WTC11 (cell line): ENCODE data around the gene PKP4. TPM values are rescaled to one million over a fixed set of nuclear protein-coding genes. Genes with fewer than 3 reads are reported as not detected.

Source experiments
- ATAC-seq: fragments of 200-7000 bp; cut with Tn5 transposase; 2 replicates; pipeline ENCODE4 v1.10.0; 2021; ENCODE audit warnings: mild to moderate bottlenecking, moderate library complexity
- CTCF ChIA-PET: fragments of 300-600 bp; sonication (Branson Sonifier 250); formaldehyde crosslinking; loops from one replicate; lab custom pipeline; 2021; ENCODE audit warnings: antibody characterized with exemption; lab: Charles Lee
- POLR2A ChIA-PET: fragments of 350-600 bp; sonication (Branson Sonifier 250); formaldehyde crosslinking; loops from one replicate; lab custom pipeline; 2021; ENCODE audit warnings: antibody characterized with exemption; lab: Charles Lee
- DNase-seq: peaks from one replicate; pipeline ENCODE4 v3.0.0; 2021; ENCODE audit warnings: low spot score
- H3K27ac Mint-ChIP-seq: 2 replicates; pipeline ENCODE4 v1.8.0; 2021; ENCODE audit warnings: mixed read lengths
- H3K27me3 Mint-ChIP-seq: 2 replicates; pipeline ENCODE4 v1.8.0; 2021; ENCODE audit warnings: low read depth, mild to moderate bottlenecking, moderate library complexity, mixed read lengths
- H3K36me3 Mint-ChIP-seq: 2 replicates; pipeline ENCODE4 v1.8.0; 2021; ENCODE audit warnings: mixed read lengths
- H3K4me1 Mint-ChIP-seq: 2 replicates; pipeline ENCODE4 v1.8.0; 2022; ENCODE audit warnings: mixed read lengths
- H3K4me3 Mint-ChIP-seq: 2 replicates; pipeline ENCODE4 v1.8.0; 2021; ENCODE audit warnings: mild to moderate bottlenecking, moderate library complexity, mixed read lengths
- H3K9me3 Mint-ChIP-seq: 2 replicates; pipeline ENCODE4 v1.8.0; 2021; ENCODE audit warnings: mixed read lengths
- ATF1 ChIP-seq: sonication (generic); formaldehyde crosslinking; IDR thresholded peaks from 2 replicates; pipeline ENCODE4 v1.8.1; 2023; ENCODE audit warnings: mild to moderate bottlenecking, moderate library complexity, missing genetic modification reagents
- CBFB ChIP-seq: sonication (generic); formaldehyde crosslinking; IDR thresholded peaks from 2 replicates; pipeline ENCODE4 v1.8.1; 2022; ENCODE audit warnings: mild to moderate bottlenecking, low read depth, missing genetic modification reagents
- CREB1 ChIP-seq: sonication (generic); formaldehyde crosslinking; IDR thresholded peaks from 2 replicates; pipeline ENCODE4 v1.8.0; 2023; ENCODE audit warnings: mild to moderate bottlenecking, missing genetic modification reagents
- GTF2I ChIP-seq: fragments of 250-450 bp; sonication (Bioruptor Pico); conservative IDR thresholded peaks from 2 replicates; pipeline ENCODE4 v1.4.0; 2021; ENCODE audit warnings: mild to moderate bottlenecking
- NFE2L1 ChIP-seq: sonication (generic); formaldehyde crosslinking; IDR thresholded peaks from 2 replicates; pipeline ENCODE4 v1.8.1; 2023; ENCODE audit warnings: missing genetic modification reagents
- PRRX2 ChIP-seq: fragments of 250-450 bp; sonication (Bioruptor Pico); IDR thresholded peaks from 2 replicates; pipeline ENCODE4 v1.8.0; 2021; ENCODE audit warnings: mild to moderate bottlenecking
- SMAD4 ChIP-seq: sonication (generic); formaldehyde crosslinking; IDR thresholded peaks from 2 replicates; pipeline ENCODE4 v1.8.0; 2022; ENCODE audit warnings: mild to moderate bottlenecking, missing genetic modification reagents
- SP1 ChIP-seq: sonication (generic); formaldehyde crosslinking; conservative IDR thresholded peaks from 2 replicates; pipeline ENCODE4 v1.8.1; 2022; ENCODE audit warnings: missing genetic modification reagents
- ZNF416 ChIP-seq: fragments of 250-450 bp; sonication (Bioruptor Pico); IDR thresholded peaks from 2 replicates; pipeline ENCODE4 v1.9.0; 2021; ENCODE audit warnings: mild to moderate bottlenecking, inconsistent platforms
- total RNA-seq: library from RNA; stranded (reverse); gene quantifications from 3 replicates; pipeline ENCODE4 v1.2.3, GENCODE V29; 2021
- TF ChIP-seq, protein P1 (sequence below): sonication (generic); formaldehyde crosslinking; IDR thresholded peaks from 2 replicates; pipeline ENCODE4 v1.8.1; 2022; ENCODE audit warnings: missing genetic modification reagents, borderline replicate concordance
- TF ChIP-seq, protein P2 (sequence below): fragments of 250-450 bp; sonication (Bioruptor Pico); IDR thresholded peaks from 2 replicates; pipeline ENCODE4 v1.9.0; 2021; ENCODE audit warnings: mild to moderate bottlenecking
- TF ChIP-seq, protein P3 (sequence below): sonication (generic); formaldehyde crosslinking; IDR thresholded peaks from 2 replicates; pipeline ENCODE4 v1.8.0; 2023; ENCODE audit warnings: mild to moderate bottlenecking, missing genetic modification reagents
- TF ChIP-seq, protein P4 (sequence below): sonication (generic); formaldehyde crosslinking; IDR thresholded peaks from 2 replicates; pipeline ENCODE4 v1.8.1; 2023; ENCODE audit warnings: mild to moderate bottlenecking, missing genetic modification reagents

The PKP4 gene
- total RNA-seq, 1 experiment from 2014 or later: 78.9 TPM

DNA sequence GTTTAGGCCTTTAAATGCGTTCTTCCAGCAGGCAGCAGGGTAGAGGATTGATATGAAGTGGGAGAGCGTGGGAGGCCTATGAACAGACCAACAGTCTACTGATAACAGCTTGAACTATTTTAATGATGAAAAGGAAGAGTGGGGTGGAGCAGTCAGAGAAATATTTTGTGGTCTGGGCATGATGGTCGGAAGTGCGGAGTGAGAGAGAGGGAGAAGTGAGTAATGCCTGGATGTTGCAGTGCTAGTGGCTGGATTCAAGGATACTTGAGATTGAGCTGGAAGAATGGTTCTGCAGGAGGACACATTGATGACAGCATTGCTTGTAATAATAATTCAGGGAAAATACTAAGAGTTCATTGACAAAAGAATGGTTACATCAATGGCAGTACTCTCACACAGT lies 187.4 kb downstream of the PKP4 start:
- Mint-ChIP-seq H3K4me3 (no peak overlapping the region), H3K27ac (no peak overlapping the region), H3K9me3 (no peaks in the 10 kb centered on the region), H3K4me1 (no peaks in the 10 kb centered on the region), H3K36me3 (peaks cover 11% of the 10 kb centered on the region), H3K27me3 (no peaks in the 10 kb centered on the region)
- DNase-seq (no peak), ATAC-seq (no peak)
- TF ChIP-seq CBFB (CRISPR knock-in tag) (no peak), NFE2L1 (no peak), ATF1 (CRISPR knock-in tag) (no peak), CREB1 (no peak)
- TF ChIP-seq, protein P1, sequence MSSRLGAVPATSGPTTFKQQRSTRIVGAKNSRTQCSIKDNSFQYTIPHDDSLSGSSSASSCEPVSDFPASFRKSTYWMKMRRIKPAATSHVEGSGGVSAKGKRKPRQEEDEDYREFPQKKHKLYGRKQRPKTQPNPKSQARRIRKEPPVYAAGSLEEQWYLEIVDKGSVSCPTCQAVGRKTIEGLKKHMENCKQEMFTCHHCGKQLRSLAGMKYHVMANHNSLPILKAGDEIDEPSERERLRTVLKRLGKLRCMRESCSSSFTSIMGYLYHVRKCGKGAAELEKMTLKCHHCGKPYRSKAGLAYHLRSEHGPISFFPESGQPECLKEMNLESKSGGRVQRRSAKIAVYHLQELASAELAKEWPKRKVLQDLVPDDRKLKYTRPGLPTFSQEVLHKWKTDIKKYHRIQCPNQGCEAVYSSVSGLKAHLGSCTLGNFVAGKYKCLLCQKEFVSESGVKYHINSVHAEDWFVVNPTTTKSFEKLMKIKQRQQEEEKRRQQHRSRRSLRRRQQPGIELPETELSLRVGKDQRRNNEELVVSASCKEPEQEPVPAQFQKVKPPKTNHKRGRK: no peak
- TF ChIP-seq, protein P2, sequence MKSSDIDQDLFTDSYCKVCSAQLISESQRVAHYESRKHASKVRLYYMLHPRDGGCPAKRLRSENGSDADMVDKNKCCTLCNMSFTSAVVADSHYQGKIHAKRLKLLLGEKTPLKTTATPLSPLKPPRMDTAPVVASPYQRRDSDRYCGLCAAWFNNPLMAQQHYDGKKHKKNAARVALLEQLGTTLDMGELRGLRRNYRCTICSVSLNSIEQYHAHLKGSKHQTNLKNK (CRISPR knock-in tag): no peak
- TF ChIP-seq, protein P3, sequence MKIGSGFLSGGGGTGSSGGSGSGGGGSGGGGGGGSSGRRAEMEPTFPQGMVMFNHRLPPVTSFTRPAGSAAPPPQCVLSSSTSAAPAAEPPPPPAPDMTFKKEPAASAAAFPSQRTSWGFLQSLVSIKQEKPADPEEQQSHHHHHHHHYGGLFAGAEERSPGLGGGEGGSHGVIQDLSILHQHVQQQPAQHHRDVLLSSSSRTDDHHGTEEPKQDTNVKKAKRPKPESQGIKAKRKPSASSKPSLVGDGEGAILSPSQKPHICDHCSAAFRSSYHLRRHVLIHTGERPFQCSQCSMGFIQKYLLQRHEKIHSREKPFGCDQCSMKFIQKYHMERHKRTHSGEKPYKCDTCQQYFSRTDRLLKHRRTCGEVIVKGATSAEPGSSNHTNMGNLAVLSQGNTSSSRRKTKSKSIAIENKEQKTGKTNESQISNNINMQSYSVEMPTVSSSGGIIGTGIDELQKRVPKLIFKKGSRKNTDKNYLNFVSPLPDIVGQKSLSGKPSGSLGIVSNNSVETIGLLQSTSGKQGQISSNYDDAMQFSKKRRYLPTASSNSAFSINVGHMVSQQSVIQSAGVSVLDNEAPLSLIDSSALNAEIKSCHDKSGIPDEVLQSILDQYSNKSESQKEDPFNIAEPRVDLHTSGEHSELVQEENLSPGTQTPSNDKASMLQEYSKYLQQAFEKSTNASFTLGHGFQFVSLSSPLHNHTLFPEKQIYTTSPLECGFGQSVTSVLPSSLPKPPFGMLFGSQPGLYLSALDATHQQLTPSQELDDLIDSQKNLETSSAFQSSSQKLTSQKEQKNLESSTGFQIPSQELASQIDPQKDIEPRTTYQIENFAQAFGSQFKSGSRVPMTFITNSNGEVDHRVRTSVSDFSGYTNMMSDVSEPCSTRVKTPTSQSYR (CRISPR knock-in tag): no peak
- POLR2A ChIA-PET: no interaction called here
- CTCF ChIA-PET: interaction anchor here (0.6 to 1.4 kb wide), 2 partner anchors 101 to 267 kb away, joined by 3 to 5 read pairs; no protein-coding TSS in a partner anchor

DNA sequence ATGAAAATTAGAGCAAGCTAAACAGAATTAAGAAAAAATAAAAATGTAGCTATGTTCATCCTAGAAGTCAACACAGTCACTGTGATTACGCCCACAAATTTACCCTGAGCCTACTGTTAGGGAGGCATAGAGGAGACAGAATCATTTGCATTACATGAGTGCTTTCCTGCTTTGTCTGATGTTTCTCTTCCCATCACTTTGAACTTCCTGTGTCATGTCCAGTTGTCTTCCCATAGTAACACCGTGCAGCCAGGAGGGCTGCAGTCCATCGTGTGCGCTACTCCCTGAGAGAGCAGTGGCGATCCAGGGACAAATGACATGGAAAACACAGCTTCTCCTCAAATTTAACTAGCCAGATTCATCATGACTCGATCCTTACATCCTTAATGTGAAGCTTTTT lies 188.5 kb downstream of the PKP4 start:
- H3K9me3 Mint-ChIP-seq: no peaks in the 10 kb centered on the region
- H3K36me3 Mint-ChIP-seq: peaks cover 11% of the 10 kb centered on the region
- ATAC-seq (no peak), DNase-seq (no peak)
- no peak overlapping the region for H3K27ac Mint-ChIP-seq
- no peaks in the 10 kb centered on the region for H3K4me1 Mint-ChIP-seq
- ChIA-PET CTCF (no interaction called here), POLR2A (no interaction called here)
- no peak overlapping the region for H3K4me3 Mint-ChIP-seq
- TF ChIP-seq ZNF416 (CRISPR knock-in tag) (no peak), SMAD4 (CRISPR knock-in tag) (no peak), PRRX2 (CRISPR knock-in tag) (no peak), GTF2I (CRISPR knock-in tag) (no peak), SP1 (no peak)
- H3K27me3 Mint-ChIP-seq: no peaks in the 10 kb centered on the region

DNA sequence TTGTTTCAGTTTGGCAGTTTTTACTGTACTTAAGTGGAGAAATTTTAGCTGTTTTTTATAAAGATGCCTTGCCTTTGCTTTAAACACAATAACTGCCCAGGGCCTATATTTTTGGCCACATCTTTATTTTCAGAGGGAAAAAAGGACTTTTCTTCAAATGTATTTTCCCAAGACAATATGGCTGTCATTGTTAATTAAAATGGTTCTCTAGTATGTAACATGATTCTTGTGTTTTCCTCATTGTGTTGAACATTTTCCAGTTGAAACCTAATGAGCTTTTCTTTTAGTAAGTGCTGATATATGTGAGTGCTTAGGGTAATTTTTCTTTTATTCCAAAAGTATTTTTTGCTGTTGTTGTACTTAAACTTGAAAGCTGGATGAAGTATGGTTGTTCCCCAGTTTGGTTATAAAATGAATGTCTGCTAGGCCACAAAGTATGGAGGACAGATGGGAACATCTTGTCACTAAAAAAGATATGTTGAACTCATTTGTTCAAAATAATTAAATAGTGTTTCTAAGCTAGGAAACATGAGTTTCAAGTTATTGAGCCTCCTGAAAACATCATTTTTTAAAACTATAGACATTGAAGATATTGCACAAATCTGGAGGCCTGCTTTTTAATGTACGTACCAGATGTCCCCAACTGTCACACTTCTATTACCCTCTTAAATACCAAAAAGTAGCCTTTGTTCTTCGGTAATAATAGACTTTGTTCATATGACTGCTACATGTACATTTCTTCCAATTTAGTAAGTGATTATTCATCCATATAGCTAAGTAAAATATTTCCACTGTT lies 190.9 kb downstream of the PKP4 start:
- DNase-seq: no peak
- no peaks in the 10 kb centered on the region for H3K4me1 Mint-ChIP-seq

More for the DNA sequence above, 190.9 kb downstream of the PKP4 start:
- no peak for ATAC-seq
- Mint-ChIP-seq H3K36me3 (peaks cover under 1% of the 10 kb centered on the region; the same call in 1 of the 2 replicates), H3K27me3 (no peaks in the 10 kb centered on the region), H3K9me3 (no peaks in the 10 kb centered on the region)
- CTCF ChIA-PET: interaction anchor here (2.7 kb wide), 1 partner anchor 98 kb away, joined by 8 read pairs; no protein-coding TSS in a partner anchor
- TF ChIP-seq, protein P4, sequence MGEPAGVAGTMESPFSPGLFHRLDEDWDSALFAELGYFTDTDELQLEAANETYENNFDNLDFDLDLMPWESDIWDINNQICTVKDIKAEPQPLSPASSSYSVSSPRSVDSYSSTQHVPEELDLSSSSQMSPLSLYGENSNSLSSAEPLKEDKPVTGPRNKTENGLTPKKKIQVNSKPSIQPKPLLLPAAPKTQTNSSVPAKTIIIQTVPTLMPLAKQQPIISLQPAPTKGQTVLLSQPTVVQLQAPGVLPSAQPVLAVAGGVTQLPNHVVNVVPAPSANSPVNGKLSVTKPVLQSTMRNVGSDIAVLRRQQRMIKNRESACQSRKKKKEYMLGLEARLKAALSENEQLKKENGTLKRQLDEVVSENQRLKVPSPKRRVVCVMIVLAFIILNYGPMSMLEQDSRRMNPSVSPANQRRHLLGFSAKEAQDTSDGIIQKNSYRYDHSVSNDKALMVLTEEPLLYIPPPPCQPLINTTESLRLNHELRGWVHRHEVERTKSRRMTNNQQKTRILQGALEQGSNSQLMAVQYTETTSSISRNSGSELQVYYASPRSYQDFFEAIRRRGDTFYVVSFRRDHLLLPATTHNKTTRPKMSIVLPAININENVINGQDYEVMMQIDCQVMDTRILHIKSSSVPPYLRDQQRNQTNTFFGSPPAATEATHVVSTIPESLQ (CRISPR knock-in tag): no peak
- TF ChIP-seq, all 79 proteins: peak for 0
- POLR2A ChIA-PET: no interaction called here
- Mint-ChIP-seq H3K4me3 (no peak overlapping the region), H3K27ac (no peak overlapping the region)
